Measurements from ENCODE around the gene CCNL2.

GRCh38 chr1:1432274-1432950 lies 33.3 kb upstream of the CCNL2 start:
- TF ChIP-seq, protein P1, sequence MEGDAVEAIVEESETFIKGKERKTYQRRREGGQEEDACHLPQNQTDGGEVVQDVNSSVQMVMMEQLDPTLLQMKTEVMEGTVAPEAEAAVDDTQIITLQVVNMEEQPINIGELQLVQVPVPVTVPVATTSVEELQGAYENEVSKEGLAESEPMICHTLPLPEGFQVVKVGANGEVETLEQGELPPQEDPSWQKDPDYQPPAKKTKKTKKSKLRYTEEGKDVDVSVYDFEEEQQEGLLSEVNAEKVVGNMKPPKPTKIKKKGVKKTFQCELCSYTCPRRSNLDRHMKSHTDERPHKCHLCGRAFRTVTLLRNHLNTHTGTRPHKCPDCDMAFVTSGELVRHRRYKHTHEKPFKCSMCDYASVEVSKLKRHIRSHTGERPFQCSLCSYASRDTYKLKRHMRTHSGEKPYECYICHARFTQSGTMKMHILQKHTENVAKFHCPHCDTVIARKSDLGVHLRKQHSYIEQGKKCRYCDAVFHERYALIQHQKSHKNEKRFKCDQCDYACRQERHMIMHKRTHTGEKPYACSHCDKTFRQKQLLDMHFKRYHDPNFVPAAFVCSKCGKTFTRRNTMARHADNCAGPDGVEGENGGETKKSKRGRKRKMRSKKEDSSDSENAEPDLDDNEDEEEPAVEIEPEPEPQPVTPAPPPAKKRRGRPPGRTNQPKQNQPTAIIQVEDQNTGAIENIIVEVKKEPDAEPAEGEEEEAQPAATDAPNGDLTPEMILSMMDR (IDR thresholded peaks at IDR 0.05), result no peak
- TF ChIP-seq POLR2A (IDR thresholded peaks at IDR 0.05), result no peak

Data from adrenal gland (tissue), 5 donors.